GM18507 (cell line): ENCODE data around the gene HERC2.
"Not testable (repeated sequence)": the region's sequence is repeated elsewhere in the genome, so short reads cannot be mapped to it uniquely, and the experiment has no call there.

ENCODE experiments used
- DNase-seq: peaks from one replicate; pipeline ENCODE4 v3.0.0; 2011; ENCODE audit warnings: low read depth; ENCODE audit not compliant: insufficient read length; ENCODE audit errors: extremely low spot score
- FAIRE-seq: peaks from 2 replicates; lab custom pipeline; 2011; peaks lifted over from hg19 to GRCh38; lab: Jason Lieb, UNC

HERC2 gene

GRCh38 chr15:28322129-28322588 is at the start of gene HERC2:
Gene HERC2 (minus strand): TSS chr15:28322179. CDS start chr15:28321433, 746 bp downstream.
- FAIRE-seq, DNase-seq: not testable (repeated sequence)

- FAIRE-seq, DNase-seq: not testable (repeated sequence)
Measured at GRCh38 chr15:28365502-28365901, 43.5 kb upstream of the HERC2 start.

GRCh38 chr15:28357984-28358383 is 36.0 kb upstream of the HERC2 start, which contains the start of gene GOLGA6L24:
Gene GOLGA6L24 (minus strand): TSS chr15:28358084. CDS start chr15:28358023, 61 bp downstream.
- FAIRE-seq: not testable (repeated sequence)

GRCh38 chr15:28321358-28322078 is 461 bp downstream of the HERC2 start:
- not testable (repeated sequence) for DNase-seq, FAIRE-seq

More at GRCh38 chr15:28357984-28358383, 36.0 kb upstream of the HERC2 start, which contains the start of gene GOLGA6L24:
- DNase-seq: not testable (repeated sequence)

GRCh38 chr15:28319725-28320124 is 2.3 kb downstream of the HERC2 start:
- DNase-seq, FAIRE-seq: not testable (repeated sequence)

- not testable (repeated sequence) for FAIRE-seq, DNase-seq
Measured at GRCh38 chr15:28318828-28319227, 3.2 kb downstream of the HERC2 start.

GRCh38 chr15:28318122-28318521 is 3.9 kb downstream of the HERC2 start:
- not testable (repeated sequence) for DNase-seq, FAIRE-seq

- DNase-seq, FAIRE-seq: not testable (repeated sequence)
Measured at GRCh38 chr15:28316958-28317357, 5.0 kb downstream of the HERC2 start.

- not testable (repeated sequence) for FAIRE-seq, DNase-seq
Measured at GRCh38 chr15:28310454-28310853, 11.5 kb downstream of the HERC2 start.

- not testable (repeated sequence) for DNase-seq, FAIRE-seq
Measured at GRCh38 chr15:28308718-28309117, 13.3 kb downstream of the HERC2 start.

- FAIRE-seq, DNase-seq: not testable (repeated sequence)
Measured at GRCh38 chr15:28305700-28306099, 16.3 kb downstream of the HERC2 start.

GRCh38 chr15:28297434-28297833 is 24.5 kb downstream of the HERC2 start:
- not testable (repeated sequence) for DNase-seq, FAIRE-seq

- not testable (repeated sequence) for FAIRE-seq, DNase-seq
Measured at GRCh38 chr15:28296814-28297213, 25.2 kb downstream of the HERC2 start.

GRCh38 chr15:28295009-28295563 is 26.9 kb downstream of the HERC2 start:
- FAIRE-seq, DNase-seq: not testable (repeated sequence)

- DNase-seq, FAIRE-seq: not testable (repeated sequence)
Measured at GRCh38 chr15:28294560-28294959, 27.4 kb downstream of the HERC2 start.

GRCh38 chr15:28289694-28290463 is 32.1 kb downstream of the HERC2 start:
- DNase-seq: no peak
- no peak for FAIRE-seq

- not testable (repeated sequence) for DNase-seq, FAIRE-seq
Measured at GRCh38 chr15:28288830-28289693, 32.9 kb downstream of the HERC2 start.

- DNase-seq, FAIRE-seq: not testable (repeated sequence)
Measured at GRCh38 chr15:28286659-28287058, 35.3 kb downstream of the HERC2 start.

GRCh38 chr15:28286031-28286430 is 35.9 kb downstream of the HERC2 start:
- FAIRE-seq: no peak
- no peak for DNase-seq
